ENCODE data around the gene CCDC183.

CCDC183 gene

GRCh38 chr9:136848393-136849037 lies 52.4 kb downstream of the CCDC183 start:
- peaks cover 12% of the 10 kb centered on the region; the same call in 1 of the 2 replicates for H3F3A ChIP-seq (ENCODE audit: insufficient read depth, low read length)
- H3K9me3 ChIP-seq (replicated peaks; ENCODE audit: insufficient read depth, low read length) = no peaks in the 10 kb centered on the region
- peak overlapping the region; percentile 65; the same call in 1 of the 2 replicates for H3K27ac ChIP-seq (ENCODE audit: low read length)
- H2AFZ ChIP-seq (ENCODE audit: low read length) = peak overlapping the region; percentile 37
- H3K36me3 ChIP-seq (replicated peaks; ENCODE audit: insufficient read depth, low read length) = no peaks in the 10 kb centered on the region
- TF ChIP-seq EZH2phosphoT487 (IDR thresholded peaks at IDR 0.05; ENCODE audit: low read length) (no peak), EZH2 (optimal IDR thresholded peaks at IDR 0.05; ENCODE audit: low read depth, low read length) (no peak), CTCF (IDR thresholded peaks at IDR 0.05; ENCODE audit: low read length) (no peak)
- peak; percentile 54 for DNase-seq
- 0 out of 2 replicates have a peak, but pooled peaks cover 6% of the 10 kb centered on the region for H3K4me1 ChIP-seq (ENCODE audit: low read length)
- no peaks in the 10 kb centered on the region for H3K9me2 ChIP-seq (replicated peaks; ENCODE audit: insufficient read depth, low read length)
- H3K27me3 ChIP-seq (replicated peaks; ENCODE audit: insufficient read depth, low read length) = no peaks in the 10 kb centered on the region
- H3K4me3 ChIP-seq (ENCODE audit: low read length) = peak overlapping the region; percentile 90
- H3K4me2 ChIP-seq (ENCODE audit: low read depth, low read length) = peak overlapping the region; percentile 58
- H3K9ac ChIP-seq (ENCODE audit: low read length) = peak overlapping the region; percentile 72
- peaks cover 17% of the 10 kb centered on the region; the same call in 1 of the 2 replicates for H3K79me2 ChIP-seq (ENCODE audit: low read length)
- H4K20me1 ChIP-seq (ENCODE audit: insufficient read depth, low read length) = no peaks in the 10 kb centered on the region

- Histone ChIP-seq H3K4me2 (ENCODE audit: low read depth, low read length) (peak within 1 kb of the TSS; percentile 94), H3F3A (ENCODE audit: insufficient read depth, low read length) (peaks cover 12% of the 10 kb centered on the region; the same call in 1 of the 2 replicates), H3K27ac (ENCODE audit: low read length) (peak within 1 kb of the TSS; percentile 65; the same call in 1 of the 2 replicates), H3K9me3 (replicated peaks; ENCODE audit: insufficient read depth, low read length) (no peaks in the 10 kb centered on the region), H3K9me2 (replicated peaks; ENCODE audit: insufficient read depth, low read length) (no peaks in the 10 kb centered on the region), H3K9ac (ENCODE audit: low read length) (peak within 1 kb of the TSS; percentile 72), H3K79me2 (ENCODE audit: low read length) (peaks cover 17% of the 10 kb centered on the region; the same call in 1 of the 2 replicates), H2AFZ (ENCODE audit: low read length) (peak within 1 kb of the TSS; percentile 49), H3K36me3 (replicated peaks; ENCODE audit: insufficient read depth, low read length) (no peaks in the 10 kb centered on the region), H3K4me1 (ENCODE audit: low read length) (0 out of 2 replicates have a peak, but pooled peaks cover 6% of the 10 kb centered on the region), H3K4me3 (ENCODE audit: low read length) (peak within 1 kb of the TSS; percentile 90), H3K27me3 (replicated peaks; ENCODE audit: insufficient read depth, low read length) (no peaks in the 10 kb centered on the region), H4K20me1 (ENCODE audit: insufficient read depth, low read length) (no peaks in the 10 kb centered on the region)
- no peak for TF ChIP-seq EZH2 (optimal IDR thresholded peaks at IDR 0.05; ENCODE audit: low read depth, low read length)
- no peak for TF ChIP-seq CTCF (IDR thresholded peaks at IDR 0.05; ENCODE audit: low read length)
- TF ChIP-seq EZH2phosphoT487 (IDR thresholded peaks at IDR 0.05; ENCODE audit: low read length) = no peak
- DNase-seq = peak; percentile 98
Observed at GRCh38 chr9:136849038-136849959, 53.2 kb downstream of the CCDC183 start, which contains the start of gene PHPT1. PHPT1 (plus strand) TSS chr9:136849409; CDS start chr9:136849431, 22 bp downstream.

- Histone ChIP-seq H3K9me3 (replicated peaks; ENCODE audit: insufficient read depth, low read length) (no peaks in the 10 kb centered on the region), H3K27me3 (replicated peaks; ENCODE audit: insufficient read depth, low read length) (no peaks in the 10 kb centered on the region), H3K9ac (ENCODE audit: low read length) (peak overlapping the region; percentile 39; the same call in 1 of the 2 replicates), H2AFZ (ENCODE audit: low read length) (no peak overlapping the region), H3K4me3 (ENCODE audit: low read length) (peak overlapping the region; percentile 90), H3K79me2 (ENCODE audit: low read length) (peaks cover 17% of the 10 kb centered on the region; the same call in 1 of the 2 replicates), H3K36me3 (replicated peaks; ENCODE audit: insufficient read depth, low read length) (no peaks in the 10 kb centered on the region), H3K9me2 (replicated peaks; ENCODE audit: insufficient read depth, low read length) (no peaks in the 10 kb centered on the region), H3F3A (ENCODE audit: insufficient read depth, low read length) (peaks cover 12% of the 10 kb centered on the region; the same call in 1 of the 2 replicates), H3K27ac (ENCODE audit: low read length) (no peak overlapping the region), H3K4me1 (ENCODE audit: low read length) (0 out of 2 replicates have a peak, but pooled peaks cover 6% of the 10 kb centered on the region), H3K4me2 (ENCODE audit: low read depth, low read length) (peak overlapping the region; percentile 94), H4K20me1 (ENCODE audit: insufficient read depth, low read length) (no peaks in the 10 kb centered on the region)
- no peak for TF ChIP-seq EZH2 (optimal IDR thresholded peaks at IDR 0.05; ENCODE audit: low read depth, low read length)
- DNase-seq = no peak
Observed at GRCh38 chr9:136849960-136850865, 54.1 kb downstream of the CCDC183 start.
